ENCODE results near the gene ABCC9. TPM values are rescaled to one million over a fixed set of nuclear protein-coding genes. Genes with fewer than 3 reads are reported as not detected.

The ABCC9 gene
- total RNA-seq, 1 donor, result 20.0 TPM

DNA sequence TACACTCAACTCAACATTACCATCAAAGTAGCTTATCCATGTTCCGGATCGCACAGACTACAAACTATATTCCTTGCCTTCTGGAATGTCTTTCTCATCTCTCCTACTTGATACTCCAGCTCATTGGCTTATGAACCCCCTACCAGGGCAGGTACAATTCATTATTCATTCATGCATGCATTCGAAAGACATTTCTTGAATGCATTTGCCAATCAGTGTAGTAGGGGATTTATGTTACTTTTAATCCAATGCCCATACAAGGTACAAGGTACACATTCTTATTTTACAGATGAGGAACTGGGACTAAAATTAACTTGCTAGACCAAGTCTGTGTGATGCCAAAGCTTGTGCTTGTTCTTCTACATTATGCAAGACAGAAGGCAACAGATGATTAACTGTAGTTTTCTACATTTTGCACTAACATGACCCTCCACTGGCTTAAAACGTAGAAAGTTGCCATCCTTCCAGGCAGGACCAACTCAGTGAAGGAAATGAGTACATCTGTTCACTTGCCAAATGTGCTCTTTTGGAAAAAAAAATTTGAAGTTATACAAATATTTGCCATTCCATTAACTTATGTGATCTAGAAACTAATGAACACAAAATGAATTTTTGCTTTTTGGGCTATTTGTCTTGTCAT is 113.0 kb downstream of the ABCC9 start:
- TF ChIP-seq, protein P1, sequence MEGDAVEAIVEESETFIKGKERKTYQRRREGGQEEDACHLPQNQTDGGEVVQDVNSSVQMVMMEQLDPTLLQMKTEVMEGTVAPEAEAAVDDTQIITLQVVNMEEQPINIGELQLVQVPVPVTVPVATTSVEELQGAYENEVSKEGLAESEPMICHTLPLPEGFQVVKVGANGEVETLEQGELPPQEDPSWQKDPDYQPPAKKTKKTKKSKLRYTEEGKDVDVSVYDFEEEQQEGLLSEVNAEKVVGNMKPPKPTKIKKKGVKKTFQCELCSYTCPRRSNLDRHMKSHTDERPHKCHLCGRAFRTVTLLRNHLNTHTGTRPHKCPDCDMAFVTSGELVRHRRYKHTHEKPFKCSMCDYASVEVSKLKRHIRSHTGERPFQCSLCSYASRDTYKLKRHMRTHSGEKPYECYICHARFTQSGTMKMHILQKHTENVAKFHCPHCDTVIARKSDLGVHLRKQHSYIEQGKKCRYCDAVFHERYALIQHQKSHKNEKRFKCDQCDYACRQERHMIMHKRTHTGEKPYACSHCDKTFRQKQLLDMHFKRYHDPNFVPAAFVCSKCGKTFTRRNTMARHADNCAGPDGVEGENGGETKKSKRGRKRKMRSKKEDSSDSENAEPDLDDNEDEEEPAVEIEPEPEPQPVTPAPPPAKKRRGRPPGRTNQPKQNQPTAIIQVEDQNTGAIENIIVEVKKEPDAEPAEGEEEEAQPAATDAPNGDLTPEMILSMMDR (IDR thresholded peaks at IDR 0.05; ENCODE audit: insufficient read depth, low read length), result no peak
- DNase-seq (ENCODE audit: low read depth), result peak; percentile 45
- no peak overlapping the region for H3K4me3 ChIP-seq (ENCODE audit: low read depth, low read length)

DNA sequence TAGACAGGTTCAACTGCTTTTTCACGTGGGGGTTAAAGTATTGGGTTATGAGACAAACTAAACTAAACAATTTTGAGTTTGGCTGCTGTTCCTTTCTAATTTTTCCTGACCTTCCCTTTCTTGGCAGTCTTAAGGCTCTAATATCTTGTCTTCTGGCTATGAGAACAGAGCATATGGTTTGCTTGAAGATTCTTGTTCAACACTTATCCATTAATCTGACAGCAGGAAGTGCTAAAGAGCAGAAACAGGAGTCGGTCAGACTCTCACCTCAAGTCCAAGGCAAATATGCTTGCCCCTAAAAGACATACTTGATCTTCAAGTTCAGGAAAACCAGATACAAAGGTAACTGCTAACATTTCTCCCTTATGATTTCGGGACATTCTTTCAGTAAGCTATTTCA is 114.1 kb downstream of the ABCC9 start:
- TF ChIP-seq, protein P1 (IDR thresholded peaks at IDR 0.05; ENCODE audit: insufficient read depth, low read length), result no peak
- no peak overlapping the region for H3K4me3 ChIP-seq (ENCODE audit: low read depth, low read length)
- no peak for DNase-seq (ENCODE audit: low read depth)

DNA sequence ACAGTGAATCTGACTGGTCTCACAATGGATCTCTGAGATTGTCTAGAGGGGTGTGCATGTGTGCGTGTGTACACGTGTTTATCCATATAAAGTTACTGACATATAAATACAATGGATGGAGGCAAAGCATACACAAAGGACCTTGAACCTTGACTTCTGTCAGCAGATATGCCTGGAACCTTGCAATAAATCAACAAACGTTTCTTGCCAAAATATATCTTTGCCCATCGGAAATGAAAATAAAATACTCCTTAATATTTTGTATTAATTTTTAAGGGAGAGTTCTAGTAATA is 114.7 kb downstream of the ABCC9 start:
- DNase-seq (ENCODE audit: low read depth), result no peak
- TF ChIP-seq, protein P1 (IDR thresholded peaks at IDR 0.05; ENCODE audit: insufficient read depth, low read length), result no peak
- no peak overlapping the region for H3K4me3 ChIP-seq (ENCODE audit: low read depth, low read length)

DNA sequence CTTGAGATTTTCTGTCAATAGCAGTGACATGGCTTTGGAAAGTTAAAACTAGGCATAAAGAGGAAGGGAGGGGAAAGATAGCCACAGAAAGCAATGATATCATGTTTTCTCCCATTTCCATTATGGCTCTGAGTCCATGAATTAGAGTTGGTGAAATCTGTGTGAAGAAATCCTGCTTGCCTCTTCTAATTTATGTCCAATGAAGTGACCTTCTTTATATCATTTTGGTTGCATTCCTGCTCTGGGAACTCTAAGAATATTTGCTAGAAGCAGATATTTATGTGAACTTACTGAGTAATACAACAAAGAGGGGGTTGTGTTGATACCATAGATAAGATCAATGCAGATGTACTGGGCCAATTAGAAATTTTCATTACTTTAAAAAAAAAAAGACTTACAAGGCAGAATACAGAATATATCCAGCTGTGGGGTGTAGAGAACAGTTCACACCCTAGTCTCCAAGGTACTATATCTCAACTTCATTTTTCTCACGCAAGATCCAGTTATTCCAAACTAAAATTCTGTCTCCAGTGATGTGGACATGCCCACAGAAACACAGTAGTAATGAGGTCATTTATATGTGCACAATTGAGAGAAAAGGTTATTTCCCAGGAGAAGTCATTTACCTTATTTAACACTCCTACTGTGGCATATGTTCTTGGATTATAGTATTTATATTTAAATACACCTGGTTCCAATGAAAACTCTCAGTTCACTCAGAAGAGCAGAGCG is 115.2 kb downstream of the ABCC9 start:
- TF ChIP-seq, protein P1 (IDR thresholded peaks at IDR 0.05; ENCODE audit: insufficient read depth, low read length), result no peak
- H3K4me3 ChIP-seq (ENCODE audit: low read depth, low read length), result no peak overlapping the region
- no peak for DNase-seq (ENCODE audit: low read depth)

DNA sequence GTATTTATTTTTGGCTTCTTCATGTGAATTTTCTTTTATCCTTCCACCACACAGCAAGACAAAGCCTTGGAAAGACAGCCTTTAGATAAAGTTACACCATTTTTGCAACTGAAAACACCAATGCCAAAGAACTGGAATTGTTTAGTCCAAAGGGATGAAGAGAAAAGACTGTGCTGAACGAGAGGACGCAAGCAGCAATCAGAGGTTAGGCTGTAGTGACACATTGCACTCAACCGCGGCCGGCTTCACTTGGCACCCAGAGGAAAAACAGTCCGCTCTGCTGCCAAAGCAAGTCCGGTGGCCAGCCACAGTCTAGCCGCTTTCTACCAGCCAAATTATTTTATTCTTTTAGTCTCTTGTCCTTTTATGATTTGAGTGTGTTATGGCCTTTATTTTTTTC is 117.6 kb downstream of the ABCC9 start:
- peak; percentile 69 for DNase-seq (ENCODE audit: low read depth)
- no peak overlapping the region for H3K4me3 ChIP-seq (ENCODE audit: low read depth, low read length)
- TF ChIP-seq, protein P1 (IDR thresholded peaks at IDR 0.05; ENCODE audit: insufficient read depth, low read length), result no peak

DNA sequence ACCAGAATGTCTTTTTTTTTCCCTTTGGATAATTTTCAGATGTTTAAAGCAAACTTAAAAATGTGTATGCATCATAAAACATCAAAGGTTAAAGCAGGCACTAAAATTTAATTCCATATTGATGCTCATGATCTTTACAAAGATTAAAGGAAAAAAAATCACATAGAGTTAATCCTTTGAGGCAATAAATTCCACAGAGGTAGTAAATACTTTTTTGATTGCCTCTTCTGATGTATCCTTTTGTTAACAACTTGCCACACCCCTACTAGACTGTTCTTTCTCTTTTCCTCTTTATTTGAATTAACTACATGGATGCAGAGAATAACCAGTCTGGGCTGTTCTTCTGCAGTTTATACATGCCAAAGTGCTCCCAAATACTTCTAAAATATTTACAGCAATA is 121.5 kb downstream of the ABCC9 start:
- DNase-seq (ENCODE audit: low read depth), result no peak
- TF ChIP-seq, protein P1 (IDR thresholded peaks at IDR 0.05; ENCODE audit: insufficient read depth, low read length), result no peak
- no peak overlapping the region for H3K4me3 ChIP-seq (ENCODE audit: low read depth, low read length)
